Measurements from ENCODE around the gene MTCP1. TPM values are rescaled to one million over a fixed set of nuclear protein-coding genes. Genes with fewer than 3 reads are reported as not detected.

Gene MTCP1
- total RNA-seq, 4 donors from 2014 or later: 1.6 to 12.9 (median 7.1) TPM

GRCh38 chrX:155108427-155108826 is 37.5 kb upstream of the MTCP1 start:
- no peak overlapping the region for H3K27ac ChIP-seq
- no peak for DNase-seq
- H3K36me3 ChIP-seq: no peaks in the 10 kb centered on the region
- intact Hi-C loops (cut with DNase I; ENCODE audit: low total_unique reads): no loop called here
- no peaks in the 10 kb centered on the region for H3K9me3 ChIP-seq
- TF ChIP-seq POLR2AphosphoS5 (IDR thresholded peaks at IDR 0.05) (no peak), CTCF (IDR thresholded peaks at IDR 0.05) (no peak), POLR2A (IDR thresholded peaks at IDR 0.05) (no peak), EP300 (IDR thresholded peaks at IDR 0.05; ENCODE audit: low read depth) (no peak)
- no peak overlapping the region for H3K4me3 ChIP-seq
- H3K27me3 ChIP-seq: no peaks in the 10 kb centered on the region
- H3K4me1 ChIP-seq: no peaks in the 10 kb centered on the region
- in situ Hi-C loops (cut with MboI; ENCODE audit: low pct_ligation_motif_present in 1 of 4, low pct_unique_long_range_greater_than_20kb in 1 of 4, low sequenced_read_pairs in 3 of 4): no loop called here

GRCh38 chrX:155105919-155106318 is 35.0 kb upstream of the MTCP1 start:
- DNase-seq: no peak
- TF ChIP-seq EP300 (IDR thresholded peaks at IDR 0.05; ENCODE audit: low read depth) (no peak), POLR2A (IDR thresholded peaks at IDR 0.05) (no peak), POLR2AphosphoS5 (IDR thresholded peaks at IDR 0.05) (no peak), CTCF (IDR thresholded peaks at IDR 0.05) (no peak)
- Histone ChIP-seq H3K36me3 (no peaks in the 10 kb centered on the region), H3K27ac (no peak overlapping the region), H3K4me3 (no peak overlapping the region), H3K9me3 (no peaks in the 10 kb centered on the region), H3K27me3 (no peaks in the 10 kb centered on the region), H3K4me1 (no peaks in the 10 kb centered on the region)
- in situ Hi-C loops (cut with MboI; ENCODE audit: low pct_ligation_motif_present in 1 of 4, low pct_unique_long_range_greater_than_20kb in 1 of 4, low sequenced_read_pairs in 3 of 4) (no loop called here), intact Hi-C loops (cut with DNase I; ENCODE audit: low total_unique reads) (no loop called here)
- 77% methylated on average over 2 of the region's 2 CpGs; no CpG with 5 or more reads in 1 of the 2 donors for whole genome bisulfite sequencing, 2 donors (ENCODE audit: low coverage in 1 of 2)

GRCh38 chrX:155094468-155095061 is 23.6 kb upstream of the MTCP1 start:
- H3K27me3 ChIP-seq: no peaks in the 10 kb centered on the region
- TF ChIP-seq POLR2A (IDR thresholded peaks at IDR 0.05): no peak
- TF ChIP-seq POLR2AphosphoS5 (IDR thresholded peaks at IDR 0.05): no peak
- peak; percentile 32 to 58 (median 47) for TF ChIP-seq CTCF (IDR thresholded peaks at IDR 0.05)
- no peak for TF ChIP-seq EP300 (IDR thresholded peaks at IDR 0.05; ENCODE audit: low read depth)
- 56% methylated on average over 4 of the region's 4 CpGs; no CpG with 5 or more reads in 1 of the 2 donors for WGBS, 2 donors (ENCODE audit: low coverage in 1 of 2)
- no peaks in the 10 kb centered on the region for H3K4me1 ChIP-seq
- H3K4me3 ChIP-seq: no peak overlapping the region
- DNase-seq: no peak
- H3K27ac ChIP-seq: no peak overlapping the region
- intact Hi-C loops (cut with DNase I; ENCODE audit: low total_unique reads) (no loop called here), in situ Hi-C loops (cut with MboI; ENCODE audit: low pct_ligation_motif_present in 1 of 4, low pct_unique_long_range_greater_than_20kb in 1 of 4, low sequenced_read_pairs in 3 of 4) (loop anchor here in 2 of 4 donors (10.0 to 25.0 kb wide), 2 partner anchors 107 to 730 kb away; no protein-coding TSS in a partner anchor)
- no peaks in the 10 kb centered on the region for H3K9me3 ChIP-seq
- no peaks in the 10 kb centered on the region for H3K36me3 ChIP-seq

- in situ Hi-C loops (cut with MboI; ENCODE audit: low pct_ligation_motif_present in 1 of 4, low pct_unique_long_range_greater_than_20kb in 1 of 4, low sequenced_read_pairs in 3 of 4) (loop anchor here in 1 of 4 donors (25.0 kb wide), 1 partner anchor 100 kb away; no protein-coding TSS in a partner anchor), intact Hi-C loops (cut with DNase I; ENCODE audit: low total_unique reads) (no loop called here)
- no peaks in the 10 kb centered on the region for H3K9me3 ChIP-seq
- no peaks in the 10 kb centered on the region for H3K4me1 ChIP-seq
- DNase-seq: no peak
- 93% methylated on average over 26 of the region's 26 CpGs; no CpG with 5 or more reads in 1 of the 2 donors for WGBS, 2 donors (ENCODE audit: low coverage in 1 of 2)
- H3K27ac ChIP-seq: no peak overlapping the region
- no peak overlapping the region for H3K4me3 ChIP-seq
- no peaks in the 10 kb centered on the region for H3K36me3 ChIP-seq
- no peaks in the 10 kb centered on the region for H3K27me3 ChIP-seq
- TF ChIP-seq POLR2AphosphoS5 (IDR thresholded peaks at IDR 0.05) (no peak), POLR2A (IDR thresholded peaks at IDR 0.05) (no peak), EP300 (IDR thresholded peaks at IDR 0.05; ENCODE audit: low read depth) (no peak), CTCF (IDR thresholded peaks at IDR 0.05) (no peak)
These were observed 16.2 kb upstream of the MTCP1 start for GRCh38 chrX:155086961-155087735.
